ENCODE data around the gene DAB2IP.

Gene DAB2IP

DNA sequence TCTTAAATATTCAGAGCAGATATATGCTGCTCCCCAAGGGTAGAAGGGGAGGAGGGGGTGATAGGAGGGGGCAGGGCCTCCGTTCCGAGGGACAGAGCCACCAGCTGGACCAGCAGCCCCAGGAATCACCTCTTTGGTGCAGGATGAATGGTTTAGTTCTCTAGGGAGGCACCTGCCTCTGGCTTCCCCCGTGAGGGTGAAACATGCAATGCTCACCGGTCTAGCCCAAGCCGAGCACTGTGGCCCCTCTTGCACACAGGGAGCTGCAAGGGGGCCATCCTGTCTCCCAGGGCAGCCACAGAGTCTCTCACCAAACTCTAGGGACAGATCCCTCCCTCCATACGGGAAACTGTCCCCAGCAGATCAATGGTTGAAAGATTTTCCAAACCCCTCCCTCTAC is 163.7 kb downstream of the DAB2IP start:
- H3K4me3 ChIP-seq (ENCODE audit: low read length), result no peak overlapping the region
- DNase-seq (ENCODE audit: low read depth, low spot score), result no peak

DNA sequence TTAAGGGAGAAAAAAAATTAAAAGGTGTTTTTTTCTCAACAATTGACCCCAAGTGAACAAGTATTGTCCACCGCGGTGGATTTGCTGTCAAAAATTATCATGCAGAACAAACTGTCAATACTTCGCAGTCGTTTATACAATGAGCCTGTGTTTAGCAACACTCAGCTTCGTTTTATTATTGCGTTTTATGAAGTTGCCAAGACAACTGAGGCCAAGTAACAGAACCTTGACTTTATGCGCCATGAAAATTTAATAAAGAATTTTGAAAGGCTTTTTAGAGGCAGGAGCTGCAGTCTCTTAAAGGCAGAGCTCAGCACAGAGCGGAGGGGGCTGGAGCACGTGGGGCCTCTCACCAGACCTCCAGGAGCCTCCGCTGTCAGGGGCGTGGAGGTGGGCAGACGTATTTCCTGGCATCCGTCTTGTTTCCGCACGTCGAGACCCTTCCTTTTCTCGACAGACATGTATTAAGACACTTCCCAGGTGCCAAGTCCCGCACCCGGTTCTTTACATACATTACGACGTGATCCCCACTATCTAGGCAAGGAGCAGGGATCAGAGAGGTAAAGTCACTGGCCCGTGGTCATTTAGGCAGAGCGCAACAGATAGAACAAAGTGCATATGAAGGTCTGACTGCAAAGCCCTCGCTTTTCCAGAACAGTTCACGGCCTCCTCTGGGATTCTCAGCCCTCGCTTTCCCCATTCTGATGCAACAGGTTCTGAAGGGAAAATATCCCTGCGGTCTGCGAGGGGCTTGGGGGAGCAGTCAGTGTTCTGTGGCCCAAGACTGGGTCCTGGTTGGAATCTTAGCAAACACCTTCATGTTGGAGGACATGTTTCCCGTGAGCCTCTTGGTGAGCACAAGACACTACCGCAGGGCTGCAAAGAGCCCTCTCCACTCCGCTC is 164.4 kb downstream of the DAB2IP start:
- H3K4me3 ChIP-seq (ENCODE audit: low read length), result no peak overlapping the region
- DNase-seq (ENCODE audit: low read depth, low spot score), result no peak

DNA sequence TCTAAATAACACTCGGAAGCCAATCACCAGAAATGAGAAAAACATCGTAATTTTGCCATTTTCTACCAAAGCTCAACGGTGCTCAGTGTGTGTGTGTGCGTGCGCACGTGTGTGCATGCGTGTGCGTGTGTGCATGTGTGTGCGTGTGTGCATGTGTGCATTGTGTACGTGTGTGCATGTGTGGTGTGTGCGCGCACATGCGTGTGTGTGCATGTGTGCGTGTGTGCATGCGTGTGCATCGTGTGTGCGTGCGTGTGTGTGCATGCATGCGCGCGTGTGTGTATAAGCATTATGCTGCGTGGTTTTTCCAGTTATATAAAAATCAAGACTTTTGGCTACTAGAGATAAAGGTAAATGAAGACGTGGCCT is 165.0 kb downstream of the DAB2IP start:
- no peak overlapping the region for H3K4me3 ChIP-seq (ENCODE audit: low read length)
- no peak for DNase-seq (ENCODE audit: low read depth, low spot score)

DNA sequence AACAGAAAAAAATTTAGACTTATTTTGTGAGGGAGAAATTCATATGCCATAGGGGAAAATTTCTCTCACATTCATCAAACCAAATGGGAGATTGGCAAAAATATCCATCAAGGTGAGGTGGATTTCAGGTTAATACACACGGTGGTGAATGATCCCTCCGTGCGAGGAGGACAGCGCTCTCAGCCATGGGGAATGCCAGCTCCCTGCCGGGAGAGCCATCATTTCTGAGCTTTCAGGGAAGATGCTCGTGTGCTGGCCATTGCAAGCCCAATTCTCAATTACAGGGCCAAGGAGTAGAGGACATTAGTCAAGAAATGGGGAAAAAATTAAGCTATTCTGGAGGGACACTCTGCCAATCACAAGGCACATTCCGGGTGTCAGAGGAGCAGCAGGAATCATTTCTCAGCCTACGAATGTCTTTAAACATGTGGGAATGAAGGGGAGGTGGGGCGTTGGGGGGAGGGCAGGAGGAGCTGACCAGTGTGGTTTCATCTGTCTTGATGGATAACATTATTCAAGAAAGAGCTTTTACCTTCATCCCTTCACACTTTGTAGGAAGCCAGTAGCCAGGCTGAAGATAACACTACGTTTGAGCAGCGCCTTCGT is 165.5 kb downstream of the DAB2IP start:
- no peak for DNase-seq (ENCODE audit: low read depth, low spot score)
- H3K4me3 ChIP-seq (ENCODE audit: low read length), result no peak overlapping the region

DNA sequence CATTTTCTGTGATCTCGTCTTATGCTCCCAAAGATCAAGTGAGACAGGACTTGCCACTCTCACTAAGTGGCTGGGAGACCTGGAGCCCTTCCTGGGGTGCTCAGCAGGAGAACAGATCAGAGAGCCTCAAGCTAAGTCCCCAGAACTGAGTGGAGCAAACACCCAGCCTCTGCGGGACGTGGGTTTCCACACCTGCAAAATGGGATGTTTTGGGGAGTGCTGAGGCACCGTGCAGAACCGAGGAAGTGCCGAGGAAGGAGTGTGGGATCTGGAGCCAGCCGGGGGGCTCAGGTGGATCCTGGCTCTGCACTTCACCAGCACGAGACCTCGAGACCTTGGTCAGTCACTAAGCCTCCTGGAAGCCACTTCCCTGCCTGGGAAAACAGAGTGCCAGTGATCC is 166.0 kb downstream of the DAB2IP start:
- DNase-seq (ENCODE audit: low read depth, low spot score), result no peak
- H3K4me3 ChIP-seq (ENCODE audit: low read length), result no peak overlapping the region

DNA sequence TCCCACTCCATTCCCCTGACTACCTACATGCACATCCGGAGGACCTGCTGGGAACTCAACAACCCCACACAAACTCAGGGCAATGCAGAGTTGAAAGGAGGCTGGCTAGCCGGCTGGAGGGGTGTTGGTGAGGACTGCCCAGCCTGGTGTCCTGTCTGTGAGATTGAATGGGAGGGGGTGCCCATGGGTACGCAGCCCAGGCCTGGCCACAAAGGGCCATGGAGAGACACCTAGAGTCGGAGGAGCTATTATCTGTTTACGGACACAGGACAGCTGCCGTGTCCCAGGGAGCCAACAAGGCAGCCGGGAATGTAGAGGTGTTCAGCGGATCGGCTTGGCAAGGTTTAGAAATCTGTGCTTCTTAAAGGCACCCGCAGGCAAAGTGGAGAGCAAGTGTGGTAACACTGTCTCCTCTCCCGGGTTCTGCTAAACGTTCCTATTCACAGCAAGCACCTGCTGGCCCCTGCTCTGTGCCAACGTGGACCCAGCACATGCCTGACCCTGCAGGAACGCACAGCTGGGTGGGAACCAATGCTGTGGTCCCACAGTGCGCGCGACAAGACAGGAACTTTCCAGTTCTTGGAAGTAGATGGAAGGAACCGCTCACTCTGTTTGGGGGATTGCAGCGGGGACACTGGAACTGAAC is 166.7 kb downstream of the DAB2IP start:
- no peak overlapping the region for H3K4me3 ChIP-seq (ENCODE audit: low read length)
- no peak for DNase-seq (ENCODE audit: low read depth, low spot score)

DNA sequence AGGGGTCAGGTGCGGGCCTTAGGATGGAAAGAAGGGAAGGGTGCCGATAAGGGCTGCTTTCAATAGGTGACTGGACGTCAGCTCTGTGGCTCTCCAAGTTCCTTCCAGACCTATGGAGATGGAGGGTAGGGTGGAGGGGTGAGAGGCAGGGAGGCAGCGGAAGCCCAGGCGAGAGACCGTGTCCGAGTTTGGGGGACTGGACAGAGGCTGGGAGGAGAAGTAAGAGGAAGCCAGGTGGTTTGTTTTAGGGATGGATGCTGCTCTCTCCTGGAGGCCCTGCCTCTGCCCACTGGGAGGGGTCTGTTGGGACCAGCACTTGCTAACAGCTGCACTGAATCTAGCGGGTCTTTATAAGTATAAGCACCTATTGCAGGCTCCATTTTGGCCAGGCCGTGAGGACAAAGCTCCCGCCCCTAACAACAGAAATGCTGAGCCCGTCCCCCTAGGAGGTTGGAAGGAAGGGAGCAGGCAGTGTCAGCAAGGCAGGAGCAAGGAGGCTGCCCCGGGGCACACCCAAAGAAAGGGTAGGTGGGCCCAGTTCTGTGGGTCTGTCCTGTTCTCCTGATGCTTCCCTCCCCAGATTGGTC is 167.5 kb downstream of the DAB2IP start:
- DNase-seq (ENCODE audit: low read depth, low spot score), result no peak
- no peak overlapping the region for H3K4me3 ChIP-seq (ENCODE audit: low read length)

DNA sequence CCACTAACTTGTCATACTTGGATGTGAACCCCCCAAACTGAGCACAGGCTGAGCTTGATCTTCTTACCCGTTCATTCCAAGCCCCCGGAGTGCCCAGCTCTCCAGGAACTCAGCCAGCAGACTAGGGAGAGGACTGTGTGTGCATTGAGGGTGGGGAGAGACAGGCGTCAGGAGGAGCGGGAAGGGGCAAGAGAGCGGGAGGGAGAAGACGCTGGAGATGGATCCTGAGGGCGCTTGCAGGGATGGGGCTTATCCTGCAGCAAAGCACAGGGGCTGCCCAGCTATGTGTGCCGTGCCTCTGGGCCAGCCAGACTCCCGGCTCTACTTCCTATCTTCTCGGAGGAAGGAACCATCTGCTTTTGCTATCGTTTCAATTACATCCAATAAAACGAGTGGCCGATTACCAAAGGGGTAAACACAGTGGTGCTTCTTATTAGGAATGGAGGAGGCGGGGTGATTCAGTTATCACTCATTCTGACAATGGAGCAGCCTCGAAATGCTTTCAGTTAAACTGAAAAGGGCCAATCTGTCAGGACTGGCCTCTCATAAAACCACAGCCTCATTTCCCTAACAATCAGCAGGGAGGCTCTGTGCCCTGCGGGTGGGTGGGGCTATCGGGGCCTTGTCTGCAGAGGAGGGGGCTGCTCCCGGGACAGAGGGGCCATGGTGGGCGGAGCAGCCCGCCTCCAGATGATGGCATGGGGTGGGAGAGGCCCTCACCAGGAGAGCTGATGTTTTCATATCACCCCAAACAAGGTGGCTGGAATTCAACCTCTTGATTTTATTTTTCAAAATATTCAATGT is 168.2 kb downstream of the DAB2IP start:
- DNase-seq (ENCODE audit: low read depth, low spot score), result no peak
- H3K4me3 ChIP-seq (ENCODE audit: low read length), result no peak overlapping the region

DNA sequence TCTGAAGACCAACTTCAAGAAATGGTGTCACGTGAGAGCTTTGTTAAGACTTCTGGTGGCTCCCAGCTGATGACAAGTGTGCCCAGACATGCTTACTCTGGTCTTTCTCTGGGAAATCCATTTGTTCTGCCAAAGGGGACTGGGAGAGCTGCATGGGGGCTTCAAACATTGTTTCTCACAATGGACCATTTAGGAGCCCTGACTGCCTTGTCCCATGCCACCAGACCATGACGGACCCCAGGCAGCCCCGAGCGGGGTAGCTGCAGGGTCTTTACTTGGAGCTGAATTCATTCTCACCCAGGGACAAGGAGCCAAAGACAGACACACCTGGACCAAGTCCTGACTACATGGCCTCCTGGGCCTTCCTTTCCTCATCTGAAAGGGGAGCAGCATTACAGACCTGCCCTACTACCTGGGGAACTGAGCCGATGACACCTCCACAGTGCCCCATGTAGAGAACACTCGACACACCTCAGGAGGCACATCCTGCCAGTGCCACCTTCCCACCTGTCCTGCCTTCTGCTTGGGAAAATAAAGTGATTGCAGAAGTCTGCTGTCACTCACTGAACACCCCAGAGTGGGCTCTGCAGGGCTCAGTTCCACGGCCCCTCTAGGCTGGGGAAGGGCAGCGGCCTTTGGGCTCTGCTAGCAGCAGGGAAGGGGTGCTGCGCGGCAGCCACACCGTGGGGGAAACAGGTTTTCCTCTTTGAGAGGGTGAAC is 169.0 kb downstream of the DAB2IP start:
- H3K4me3 ChIP-seq (ENCODE audit: low read length), result no peak overlapping the region
- DNase-seq (ENCODE audit: low read depth, low spot score), result no peak

DNA sequence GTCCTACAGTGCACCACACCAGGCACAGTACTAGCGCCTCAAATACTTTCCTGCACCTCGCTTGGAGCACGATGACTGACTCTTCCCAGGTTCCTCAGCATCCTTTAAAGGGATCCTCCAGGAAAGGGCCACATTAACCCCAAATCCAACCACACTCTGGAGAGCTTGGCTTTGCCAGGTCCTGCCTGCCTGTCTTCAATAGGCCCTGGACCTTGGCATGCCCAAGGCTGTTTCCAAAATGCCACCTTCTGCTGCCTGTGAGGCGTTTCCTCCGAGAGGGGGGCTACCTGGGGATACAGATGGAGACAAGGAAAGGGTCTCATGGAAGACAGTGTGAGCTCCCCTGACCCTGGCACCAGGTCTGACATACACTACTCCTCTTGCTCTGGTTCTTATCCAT is 169.9 kb downstream of the DAB2IP start:
- DNase-seq (ENCODE audit: low read depth, low spot score), result no peak
- H3K4me3 ChIP-seq (ENCODE audit: low read length), result no peak overlapping the region

DNA sequence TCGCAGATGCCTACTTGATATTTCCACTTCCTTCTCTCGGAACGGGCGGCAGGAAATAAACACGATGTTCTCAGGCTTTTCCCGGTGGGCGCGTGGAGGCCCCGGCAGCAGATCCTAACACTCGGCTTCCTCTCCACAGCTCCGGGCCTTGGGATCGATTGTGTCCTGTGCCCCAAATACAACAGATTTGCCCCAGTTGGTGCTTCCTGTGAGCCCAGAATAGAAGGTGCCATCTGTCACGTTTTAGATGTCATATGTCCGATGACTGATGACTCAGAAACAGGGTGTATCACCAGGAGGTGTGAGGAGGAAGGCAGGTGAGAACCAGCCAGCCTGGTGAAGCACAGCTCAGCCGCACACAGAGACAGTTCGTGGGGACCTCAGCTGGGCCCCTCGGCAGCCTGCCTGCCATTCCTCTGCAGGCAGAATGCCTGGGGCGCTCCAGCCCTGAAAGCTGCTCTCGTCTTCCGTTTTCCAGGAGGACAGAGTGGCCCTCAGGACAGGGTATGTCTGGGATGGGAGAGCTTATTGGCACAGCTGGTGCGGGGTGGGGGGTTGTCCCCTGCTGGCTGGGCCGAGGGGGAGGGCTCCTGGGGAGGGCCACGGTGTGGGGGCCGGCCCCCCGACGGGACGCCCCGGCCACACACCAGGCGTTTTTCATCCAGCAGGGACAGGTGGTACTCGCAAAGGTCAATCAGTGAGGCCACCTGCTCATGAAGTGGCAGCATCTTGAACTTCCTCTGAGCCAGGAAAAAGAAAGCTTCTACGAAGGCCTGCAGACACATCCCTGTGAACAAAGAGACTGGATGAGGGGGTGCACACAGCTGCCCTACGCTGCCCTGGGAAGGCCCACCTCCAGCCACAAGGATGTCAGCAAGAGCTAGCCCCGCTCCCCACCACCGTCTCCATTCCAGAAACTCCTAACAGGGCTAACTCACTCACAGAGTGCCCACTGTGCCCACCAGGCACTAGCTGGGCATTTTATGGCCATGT is 171.0 kb downstream of the DAB2IP start:
- DNase-seq (ENCODE audit: low read depth, low spot score), result no peak
- H3K4me3 ChIP-seq (ENCODE audit: low read length), result no peak overlapping the region

DNA sequence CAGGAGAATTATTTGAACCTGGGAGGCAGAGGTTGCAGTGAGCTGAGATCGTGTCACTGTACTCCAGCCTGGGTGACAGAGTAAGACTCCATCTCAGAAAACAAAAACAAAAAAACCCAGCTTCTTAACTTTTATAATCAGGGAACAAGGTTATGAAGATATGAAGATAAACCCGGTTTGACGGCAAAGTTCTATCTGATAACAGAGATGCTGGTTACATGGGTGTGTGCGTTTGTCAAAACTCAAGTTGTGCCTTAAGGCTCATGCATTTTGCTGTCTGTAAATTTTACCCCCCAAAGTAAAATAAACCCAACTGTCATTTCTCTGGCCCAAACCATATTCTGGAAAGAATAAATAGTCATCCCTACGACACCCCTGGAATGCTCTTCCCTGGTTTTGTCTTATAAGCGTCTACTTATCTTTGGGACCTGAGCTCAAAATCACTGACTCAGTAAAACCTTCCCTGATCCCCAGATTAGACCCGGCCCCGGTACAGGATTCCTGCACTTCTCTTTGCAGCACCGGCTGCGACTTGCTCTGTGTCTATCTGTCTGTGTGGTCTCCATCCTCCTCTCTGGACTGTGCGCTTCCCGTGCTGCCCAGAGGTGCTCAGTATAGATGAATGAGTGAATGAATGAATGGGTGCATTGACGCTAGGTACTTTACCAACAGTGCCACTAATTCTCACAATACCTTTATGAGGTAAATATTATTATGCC is 172.2 kb downstream of the DAB2IP start:
- H3K4me3 ChIP-seq (ENCODE audit: low read length), result no peak overlapping the region
- DNase-seq (ENCODE audit: low read depth, low spot score), result no peak

DNA sequence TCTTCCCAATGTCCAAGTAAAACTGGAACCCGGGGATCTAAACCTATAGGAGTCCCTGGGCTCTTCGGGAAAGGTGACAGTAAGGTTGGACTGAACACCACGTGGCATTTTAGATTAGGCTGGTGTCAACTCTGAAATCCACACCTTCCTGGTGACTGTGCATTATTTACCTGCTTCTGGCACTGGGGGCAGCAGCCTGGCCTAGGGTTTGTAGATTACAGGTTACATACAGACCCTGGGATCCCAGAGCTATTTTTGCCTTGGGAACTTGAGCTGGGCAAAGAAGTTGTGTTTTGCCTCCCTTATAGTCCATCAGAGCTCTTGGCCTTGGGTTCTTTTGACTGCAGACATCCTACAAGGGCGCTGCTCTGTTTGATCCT is 173.2 kb downstream of the DAB2IP start:
- H3K4me3 ChIP-seq (ENCODE audit: low read length), result no peak overlapping the region
- no peak for DNase-seq (ENCODE audit: low read depth, low spot score)

DNA sequence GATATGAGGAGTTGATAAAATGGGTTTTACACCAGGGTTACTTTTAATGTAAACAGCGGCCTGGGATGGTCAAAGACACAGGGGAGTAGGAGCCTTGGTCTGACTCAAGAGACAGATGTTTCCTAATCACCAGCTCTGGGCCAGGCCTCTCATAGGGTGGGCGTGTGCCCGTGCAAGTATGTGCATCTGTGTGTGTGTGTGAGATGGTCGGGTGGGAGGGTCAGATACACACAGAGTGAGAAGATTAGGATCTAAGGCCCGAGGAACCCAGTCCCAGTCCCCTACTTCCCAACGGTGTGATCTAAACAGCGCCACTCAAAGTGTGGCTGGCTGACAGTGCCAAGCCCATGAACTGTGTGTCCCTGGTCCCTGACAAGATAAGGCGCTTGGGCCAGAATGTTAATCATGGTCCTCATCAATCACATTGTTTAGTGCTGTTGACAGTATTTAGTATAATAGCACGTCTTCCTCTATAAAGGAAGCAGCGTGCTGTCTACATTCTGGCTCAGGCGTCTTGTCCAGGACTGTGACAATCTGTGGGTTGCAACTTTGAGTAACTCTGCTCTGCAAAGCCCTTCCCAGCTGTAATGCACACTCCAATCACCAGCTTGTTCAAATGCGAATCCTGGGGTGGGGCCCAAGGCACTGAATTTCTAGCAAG is 173.7 kb downstream of the DAB2IP start:
- no peak overlapping the region for H3K4me3 ChIP-seq (ENCODE audit: low read length)
- DNase-seq (ENCODE audit: low read depth, low spot score), result no peak

DNA sequence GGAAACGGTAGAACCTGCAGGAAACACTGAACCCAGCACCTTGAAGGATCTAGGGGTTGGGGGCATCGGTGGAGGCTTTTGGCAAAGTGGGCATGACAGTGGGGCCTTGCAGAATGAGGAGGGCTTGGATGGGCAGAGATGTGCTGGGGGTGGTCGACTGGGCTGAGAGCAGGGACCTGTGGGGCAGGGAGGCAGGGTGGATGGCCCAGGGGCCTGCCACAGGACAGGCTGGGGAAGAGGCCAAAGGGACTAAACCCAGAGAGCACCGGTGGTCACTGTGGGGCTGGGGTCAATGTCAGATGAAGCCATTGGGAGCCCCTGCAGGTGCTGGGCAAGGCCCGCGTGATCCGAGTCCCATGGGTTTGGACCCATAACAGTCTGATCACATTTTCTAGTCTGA is 175.3 kb downstream of the DAB2IP start:
- DNase-seq (ENCODE audit: low read depth, low spot score), result no peak
- no peak overlapping the region for H3K4me3 ChIP-seq (ENCODE audit: low read length)

DNA sequence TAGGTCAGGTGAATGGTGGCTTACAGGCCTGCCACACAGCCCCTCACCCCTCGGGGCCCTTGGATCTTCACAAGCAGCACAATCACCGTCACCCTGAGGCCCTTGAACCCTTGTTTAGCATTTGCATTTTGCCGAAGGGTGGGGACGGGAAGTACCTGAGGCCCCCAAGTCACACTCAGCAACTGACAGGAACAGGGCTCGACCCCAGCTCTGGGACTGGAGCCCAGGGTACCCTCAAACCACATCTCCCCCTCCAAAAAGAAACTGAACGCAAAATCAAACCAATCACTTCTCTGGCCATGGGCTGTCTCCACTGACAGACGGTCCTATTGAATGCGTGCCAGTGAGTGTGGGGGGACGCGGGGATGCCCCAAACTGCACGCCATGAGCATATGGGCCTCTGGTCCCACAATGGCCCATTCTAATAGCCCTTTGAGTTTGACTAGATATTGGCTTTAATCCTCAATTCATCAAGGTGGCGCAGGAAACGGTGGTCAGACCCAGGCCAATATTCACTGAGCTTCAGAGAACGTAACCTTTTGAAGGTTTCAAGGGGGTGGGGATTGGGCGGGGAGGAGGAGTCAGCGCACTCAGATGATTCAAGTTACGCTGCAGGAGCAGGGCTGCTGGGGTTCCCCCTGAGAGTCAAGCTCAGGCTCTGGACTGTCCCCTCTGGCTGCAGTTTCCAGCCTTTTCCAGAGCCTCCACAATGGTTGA is 176.0 kb downstream of the DAB2IP start:
- no peak overlapping the region for H3K4me3 ChIP-seq (ENCODE audit: low read length)
- DNase-seq (ENCODE audit: low read depth, low spot score), result no peak
